Measurements from ENCODE around the gene KNSTRN. TPM values are rescaled to one million over a fixed set of nuclear protein-coding genes. Genes with fewer than 3 reads are reported as not detected.

Gene KNSTRN
- total RNA-seq, 4 donors from 2014 or later, result 3.3 to 7.1 (median 4.2) TPM

DNA sequence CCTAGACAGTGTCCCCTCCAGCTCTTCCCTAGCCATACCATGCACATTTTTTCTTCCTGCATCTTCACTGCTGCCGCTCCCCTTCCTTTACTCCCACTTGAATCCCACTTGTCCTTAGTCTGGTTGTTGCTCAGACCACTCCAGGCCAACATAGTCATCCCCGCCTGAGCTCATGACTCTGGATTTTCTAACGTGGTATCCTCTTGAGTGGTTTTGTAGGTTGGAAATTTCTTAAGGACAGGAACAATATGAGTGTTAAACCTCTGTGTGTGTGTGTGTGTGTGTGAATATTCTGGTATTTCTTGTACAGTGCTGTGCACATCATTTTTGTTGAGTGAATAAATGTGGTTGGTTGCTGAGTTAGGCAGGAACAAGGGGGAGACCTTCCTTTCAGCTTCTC is 61.3 kb downstream of the KNSTRN start:
- TF ChIP-seq EP300 (IDR thresholded peaks at IDR 0.05) (no peak), CTCF (IDR thresholded peaks at IDR 0.05) (no peak), POLR2A (IDR thresholded peaks at IDR 0.05) (no peak)
- WGBS, 2 donors, result 73 to 76% methylated on average over 3 of the region's 3 CpGs
- H3K27ac ChIP-seq, result no peak overlapping the region
- no peaks in the 10 kb centered on the region for H3K27me3 ChIP-seq
- no peak for DNase-seq (ENCODE audit: low spot score in 2 of 2)
- H3K9me3 ChIP-seq, result no peaks in the 10 kb centered on the region
- H3K4me1 ChIP-seq, result peaks cover 0 to 58% (median 23%) of the 10 kb centered on the region in 4 donors
- no peak overlapping the region for H3K4me3 ChIP-seq
- H3K36me3 ChIP-seq, result no peaks in the 10 kb centered on the region

Other genes starting within 250 kb of the KNSTRN start
- gene BUB1B, start 221.7 kb upstream of the KNSTRN start, total RNA-seq, result 1 to 10 TPM in 2 of 4 donors, under 1 TPM in 1, not detected in 1; 0.22 to 6.9 (median 3.9) TPM
- 1 to 10 TPM in 1 of 4 donors, under 1 TPM in 1, not detected in 2; 0.84 to 2.0 TPM for gene PAK6, start 143.7 kb upstream of the KNSTRN start, total RNA-seq
- not detected for gene ANKRD63, start 99.7 kb upstream of the KNSTRN start, total RNA-seq
- gene PLCB2, start 74.8 kb upstream of the KNSTRN start, total RNA-seq, result 10 to 100 TPM; 14.9 to 42.3 (median 17.0) TPM
- gene INAFM2, start 59.0 kb upstream of the KNSTRN start, total RNA-seq, result 10 to 100 TPM; 13.8 to 25.9 (median 20.5) TPM
- gene CCDC9B, start 41.8 kb upstream of the KNSTRN start, total RNA-seq, result 10 to 100 TPM; 19.3 to 22.8 (median 21.2) TPM
- gene PHGR1, start 31.7 kb upstream of the KNSTRN start, total RNA-seq, result not detected
- under 1 TPM; under 0.01 to 0.22 (median 0.10) TPM for gene DISP2, start 24.5 kb upstream of the KNSTRN start, total RNA-seq
- 10 to 100 TPM; 62.8 to 88.6 (median 76.7) TPM for gene IVD, start 23.1 kb downstream of the KNSTRN start, total RNA-seq
- gene BAHD1, start 58.2 kb downstream of the KNSTRN start, total RNA-seq, result 10 to 100 TPM; 12.3 to 25.5 (median 16.2) TPM
- gene CHST14, start 88.3 kb downstream of the KNSTRN start, total RNA-seq, result 10 to 100 TPM in 3 of 4 donors, 1 to 10 TPM in 1; 5.7 to 27.8 (median 15.4) TPM
- gene CCDC32, start 182.3 kb downstream of the KNSTRN start, total RNA-seq, result 10 to 100 TPM; 21.6 to 43.9 (median 33.0) TPM
- gene RPUSD2, start 186.6 kb downstream of the KNSTRN start, total RNA-seq, result 10 to 100 TPM in 1 of 4 donors, 1 to 10 TPM in 3; 4.3 to 11.4 (median 8.3) TPM
- 1 to 10 TPM in 2 of 4 donors, under 1 TPM in 2; under 0.01 to 1.3 (median 0.99) TPM for gene KNL1, start 211.5 kb downstream of the KNSTRN start, total RNA-seq